Endometrial microvascular endothelial cells (primary cell): ENCODE measurements around the gene PWWP2B. TPM values are rescaled to one million over a fixed set of nuclear protein-coding genes. Genes with fewer than 3 reads are reported as not detected.
"Not testable (repeated sequence)": the region's sequence is repeated elsewhere in the genome, so short reads cannot be mapped to it uniquely, and the experiment has no call there.

ENCODE experiments used
- in situ Hi-C: cut with HindIII; loops from 2 replicates; pipeline ENCODE4 v1.10.0; 2017; ENCODE audit warnings: low sequenced_read_pairs, low pct_unique_long_range_greater_than_20kb; ENCODE audit errors: inconsistent ontology term
- total RNA-seq: library from RNA; depleted of rRNA; stranded (reverse); fragments of >200 nt; gene quantifications from one replicate; pipeline ENCODE4 v1.2.3, GENCODE V29; 2015; ENCODE audit errors: inconsistent ontology term

Gene PWWP2B
- total RNA-seq, 1 donor from 2014 or later = 4.9 TPM

GRCh38 chr10:132375116-132375794 is 21.7 kb upstream of the PWWP2B start:
- in situ Hi-C loops = no loop called here

GRCh38 chr10:132375795-132376297 is 21.2 kb upstream of the PWWP2B start:
- in situ Hi-C loops = no loop called here

GRCh38 chr10:132376394-132376851 is 20.6 kb upstream of the PWWP2B start:
- in situ Hi-C loops = no loop called here

GRCh38 chr10:132377326-132377725 is 19.7 kb upstream of the PWWP2B start:
- in situ Hi-C loops = no loop called here

- in situ Hi-C loops = not testable (repeated sequence)
Observed at GRCh38 chr10:132379026-132379425, 18.0 kb upstream of the PWWP2B start.

DNA sequence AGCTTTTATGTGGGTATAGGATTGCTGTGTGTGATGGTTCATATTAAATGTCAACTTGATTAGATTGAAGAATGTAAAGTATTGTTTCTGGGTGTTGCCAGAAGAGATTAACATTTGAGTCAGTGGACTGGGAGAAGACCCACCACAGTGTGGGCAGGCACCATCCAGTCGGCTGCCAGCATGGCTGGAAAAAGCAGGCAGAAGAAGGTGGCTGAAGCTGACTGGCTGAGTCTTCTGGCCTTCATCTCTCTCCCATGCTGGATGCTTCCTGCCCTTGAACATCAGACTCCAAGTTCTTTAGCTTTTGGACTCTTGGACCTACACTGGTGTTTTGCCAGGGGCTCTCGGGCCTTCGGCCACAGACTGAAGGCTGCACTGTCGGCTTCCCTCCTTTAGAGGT is 16.0 kb upstream of the PWWP2B start:
- in situ Hi-C loops = not testable (repeated sequence)

- in situ Hi-C loops = no loop called here
Observed at GRCh38 chr10:132381741-132382140, 15.3 kb upstream of the PWWP2B start.

DNA sequence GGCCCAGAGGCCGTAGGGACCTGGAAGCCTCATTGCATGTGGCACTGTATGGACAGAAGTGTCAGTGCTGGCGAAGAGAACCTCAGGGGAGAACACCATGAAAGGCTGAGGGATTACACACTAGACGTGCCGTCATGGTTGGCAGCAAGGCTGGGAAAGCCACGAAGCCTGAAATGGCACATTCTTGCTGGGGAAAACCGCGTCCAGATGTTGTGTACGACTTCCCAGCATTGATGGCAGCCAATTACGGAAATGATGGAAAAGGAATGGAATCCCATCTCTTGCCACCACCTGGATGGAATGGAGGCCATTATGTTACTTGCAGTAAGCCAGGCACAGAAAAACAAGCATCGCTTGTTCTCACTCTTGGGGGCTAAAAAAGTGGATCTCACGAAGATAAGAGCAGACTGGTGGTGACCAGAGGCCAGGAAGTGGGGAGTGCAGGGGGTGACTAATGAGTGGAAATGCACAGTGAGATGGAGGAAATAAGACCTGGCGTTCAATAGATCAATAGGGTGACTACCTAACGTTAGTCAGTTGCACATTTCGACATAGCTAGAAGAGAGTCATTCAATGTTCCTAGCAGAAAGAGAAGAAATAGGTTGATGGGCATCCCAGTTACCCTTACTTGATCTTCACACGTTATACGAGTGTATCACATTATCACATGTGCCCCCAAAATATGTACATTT is 14.6 kb upstream of the PWWP2B start:
- in situ Hi-C loops = no loop called here

DNA sequence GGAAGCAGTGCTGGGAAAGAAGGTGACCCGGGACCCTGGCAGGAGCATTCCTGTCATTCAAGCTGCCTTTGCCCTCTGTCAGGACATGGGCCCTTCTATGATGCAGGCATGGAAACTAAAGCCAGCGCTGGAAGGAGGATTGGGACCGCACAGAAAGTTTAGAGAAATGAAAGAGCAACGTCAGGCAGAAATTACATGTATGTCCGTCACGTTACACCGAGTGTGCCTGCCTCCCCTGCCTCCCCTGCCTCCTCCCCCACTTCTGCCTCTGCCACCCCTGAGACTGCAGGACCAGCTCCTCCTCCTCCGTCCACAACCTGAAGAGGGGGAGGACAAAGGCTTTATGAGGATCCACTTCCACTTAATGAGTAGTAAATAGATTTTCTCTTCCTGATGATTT is 13.9 kb upstream of the PWWP2B start:
- in situ Hi-C loops = no loop called here

- in situ Hi-C loops = no loop called here
Observed at GRCh38 chr10:132383751-132384196, 13.2 kb upstream of the PWWP2B start.

- in situ Hi-C loops = no loop called here
Observed at GRCh38 chr10:132384618-132385388, 12.2 kb upstream of the PWWP2B start.

- in situ Hi-C loops = no loop called here
Observed at GRCh38 chr10:132385389-132385667, 11.7 kb upstream of the PWWP2B start.

GRCh38 chr10:132385721-132386418 is 11.1 kb upstream of the PWWP2B start:
- in situ Hi-C loops = no loop called here

DNA sequence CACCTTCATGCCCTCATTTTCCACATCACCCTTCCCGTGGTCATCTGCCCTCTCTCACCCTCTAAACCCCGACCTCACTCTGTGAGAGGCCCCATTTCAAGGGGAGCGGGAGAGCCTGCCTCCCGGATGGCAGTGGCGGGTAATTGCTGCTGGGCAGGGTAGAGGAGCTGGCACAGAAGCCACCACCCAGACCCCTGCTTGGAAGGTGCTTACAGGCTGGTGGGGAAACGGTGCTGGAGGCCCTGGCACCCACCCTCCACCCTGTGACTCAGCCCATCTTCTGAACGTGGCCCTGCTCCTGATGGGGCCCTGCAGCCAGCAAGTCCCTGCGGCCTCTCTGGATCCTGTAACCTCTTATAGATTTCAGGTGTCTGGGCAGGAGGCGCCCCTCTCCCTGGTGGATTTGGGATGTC is 10.6 kb upstream of the PWWP2B start:
- in situ Hi-C loops = no loop called here

GRCh38 chr10:132386896-132387295 is 10.1 kb upstream of the PWWP2B start:
- in situ Hi-C loops = not testable (repeated sequence)

DNA sequence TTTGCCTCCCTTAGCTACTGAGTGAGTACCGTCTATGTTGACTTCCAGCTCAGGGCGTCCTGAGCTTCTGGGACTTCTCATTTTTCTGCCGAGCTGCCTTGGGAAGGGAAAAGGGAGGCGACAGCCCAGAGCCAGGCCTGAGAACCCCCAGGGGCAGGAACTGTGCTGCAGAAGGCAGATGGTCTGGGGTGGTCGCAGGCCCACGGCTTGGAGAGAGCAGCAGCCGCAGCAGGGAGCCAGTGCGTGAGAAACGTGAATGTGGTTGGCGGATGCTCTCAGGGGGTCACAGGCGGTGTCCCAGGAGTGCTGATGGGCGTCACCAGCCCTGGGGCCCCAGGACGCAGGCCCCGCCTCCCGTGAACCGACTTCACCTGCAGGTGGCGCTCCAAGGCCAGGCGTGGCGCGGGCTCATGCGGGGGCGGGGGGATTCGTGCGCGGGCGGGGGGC is 9.2 kb upstream of the PWWP2B start:
- in situ Hi-C loops = no loop called here

GRCh38 chr10:132388891-132389432 is 8.0 kb upstream of the PWWP2B start:
- in situ Hi-C loops = no loop called here

GRCh38 chr10:132389433-132390169 is 7.4 kb upstream of the PWWP2B start:
- in situ Hi-C loops = no loop called here
